Colonic mucosa (tissue), 4 donors: ENCODE measurements around the gene MYOD1. TPM values are rescaled to one million over a fixed set of nuclear protein-coding genes. Genes with fewer than 3 reads are reported as not detected.

ENCODE experiments used
- DNase-seq: peaks from one replicate; pipeline ENCODE4 v3.0.0-alpha.2; 2020
- H3K27ac ChIP-seq: fragments of 200-600 bp; one replicate; pipeline ENCODE4 v1.8.0; 2021
- H3K27me3 ChIP-seq: fragments of 200-600 bp; one replicate; pipeline ENCODE4 v1.8.0; 2021
- H3K36me3 ChIP-seq: fragments of 200-600 bp; one replicate; pipeline ENCODE4 v1.8.0; 2021
- H3K4me1 ChIP-seq: fragments of 200-600 bp; one replicate; pipeline ENCODE4 v1.8.0; 2021; ENCODE audit warnings: mild to moderate bottlenecking
- H3K4me3 ChIP-seq: fragments of 200-600 bp; one replicate; pipeline ENCODE4 v1.8.0; 2021
- H3K9ac ChIP-seq, 2 donors: one replicate each; pipeline ENCODE4 v1.7.0; 2013; ENCODE audit warnings: control low read depth in 2 of 2, low read depth in 2 of 2, low read length in 2 of 2
- H3K9me3 ChIP-seq: fragments of 200-600 bp; one replicate; pipeline ENCODE4 v1.8.0; 2021
- intact Hi-C: fragments of 100-400 bp; cut with DNase I; formaldehyde crosslinking; loops from one replicate; pipeline ENCODE4 v1.14.1; 2022
- total RNA-seq, 2 donors: library from RNA; stranded (reverse); fragmentation: NEBNext Ultra II Directional in 1 of 2; extraction: Animal tissue kit (Norgen Biotek cat#: 25700) in 1 of 2; gene quantifications; one replicate each; pipeline ENCODE4 v1.2.1, GENCODE V29; 2021
- TF ChIP-seq, protein P1 (sequence below): fragments of 200-600 bp; IDR thresholded peaks from one replicate; pipeline ENCODE4 v1.8.0; 2022; ENCODE audit warnings: antibody characterized with exemption, mild to moderate bottlenecking
- donor health status: healthy.
- donor health status: DM: no; HTN: no; CAD: no.
- donor health status: DM: no; HTN: no; CAD: no.

MYOD1 gene
- total RNA-seq, 2 donors from 2014 or later = not detected

DNA sequence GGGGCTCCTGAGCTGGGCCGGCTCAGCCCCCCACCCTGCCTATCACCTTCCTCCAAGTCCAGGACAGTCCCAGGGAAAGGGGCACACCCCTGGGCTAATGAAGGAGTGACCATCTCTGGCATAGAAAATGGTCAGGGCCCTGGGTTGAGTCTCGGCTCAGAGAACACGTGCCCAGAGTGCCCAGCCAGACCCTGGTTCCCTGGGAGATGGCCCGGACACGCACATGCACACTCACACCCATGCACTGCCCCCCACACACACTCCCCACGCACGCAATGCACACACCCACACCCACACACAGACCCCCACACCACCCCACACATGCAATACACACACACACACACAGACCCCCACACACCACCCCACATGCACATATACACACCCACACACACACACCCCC is 43.9 kb downstream of the MYOD1 start:
- no peaks in the 10 kb centered on the region for H3K9me3 ChIP-seq
- H3K27ac ChIP-seq = no peak overlapping the region
- no peaks in the 10 kb centered on the region for H3K27me3 ChIP-seq
- no peak overlapping the region for H3K4me3 ChIP-seq
- no peak overlapping the region for H3K9ac ChIP-seq
- no peaks in the 10 kb centered on the region for H3K36me3 ChIP-seq
- intact Hi-C loops = no loop called here
- TF ChIP-seq, protein P1, sequence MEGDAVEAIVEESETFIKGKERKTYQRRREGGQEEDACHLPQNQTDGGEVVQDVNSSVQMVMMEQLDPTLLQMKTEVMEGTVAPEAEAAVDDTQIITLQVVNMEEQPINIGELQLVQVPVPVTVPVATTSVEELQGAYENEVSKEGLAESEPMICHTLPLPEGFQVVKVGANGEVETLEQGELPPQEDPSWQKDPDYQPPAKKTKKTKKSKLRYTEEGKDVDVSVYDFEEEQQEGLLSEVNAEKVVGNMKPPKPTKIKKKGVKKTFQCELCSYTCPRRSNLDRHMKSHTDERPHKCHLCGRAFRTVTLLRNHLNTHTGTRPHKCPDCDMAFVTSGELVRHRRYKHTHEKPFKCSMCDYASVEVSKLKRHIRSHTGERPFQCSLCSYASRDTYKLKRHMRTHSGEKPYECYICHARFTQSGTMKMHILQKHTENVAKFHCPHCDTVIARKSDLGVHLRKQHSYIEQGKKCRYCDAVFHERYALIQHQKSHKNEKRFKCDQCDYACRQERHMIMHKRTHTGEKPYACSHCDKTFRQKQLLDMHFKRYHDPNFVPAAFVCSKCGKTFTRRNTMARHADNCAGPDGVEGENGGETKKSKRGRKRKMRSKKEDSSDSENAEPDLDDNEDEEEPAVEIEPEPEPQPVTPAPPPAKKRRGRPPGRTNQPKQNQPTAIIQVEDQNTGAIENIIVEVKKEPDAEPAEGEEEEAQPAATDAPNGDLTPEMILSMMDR = no peak
- no peaks in the 10 kb centered on the region for H3K4me1 ChIP-seq
- no peak for DNase-seq

DNA sequence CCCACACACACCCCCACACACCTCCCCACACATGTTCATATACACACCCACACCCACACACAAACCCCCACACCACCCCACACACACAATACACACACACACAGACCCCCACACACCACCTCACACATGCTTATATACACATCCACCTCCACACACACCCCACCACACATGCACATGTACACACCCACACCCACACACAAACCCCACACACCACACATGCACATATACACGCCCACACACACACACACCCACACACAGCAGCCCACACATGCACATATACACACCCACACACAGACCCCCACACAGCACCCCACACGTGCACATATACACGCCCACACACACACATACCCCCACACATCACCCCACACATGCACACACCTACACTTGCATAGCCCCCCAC is 44.3 kb downstream of the MYOD1 start:
- Histone ChIP-seq H3K36me3 (no peaks in the 10 kb centered on the region), H3K9ac (no peak overlapping the region), H3K9me3 (no peaks in the 10 kb centered on the region), H3K27ac (no peak overlapping the region), H3K27me3 (no peaks in the 10 kb centered on the region), H3K4me3 (no peak overlapping the region), H3K4me1 (no peaks in the 10 kb centered on the region)
- DNase-seq = no peak
- TF ChIP-seq, protein P1 = no peak
- intact Hi-C loops = no loop called here

DNA sequence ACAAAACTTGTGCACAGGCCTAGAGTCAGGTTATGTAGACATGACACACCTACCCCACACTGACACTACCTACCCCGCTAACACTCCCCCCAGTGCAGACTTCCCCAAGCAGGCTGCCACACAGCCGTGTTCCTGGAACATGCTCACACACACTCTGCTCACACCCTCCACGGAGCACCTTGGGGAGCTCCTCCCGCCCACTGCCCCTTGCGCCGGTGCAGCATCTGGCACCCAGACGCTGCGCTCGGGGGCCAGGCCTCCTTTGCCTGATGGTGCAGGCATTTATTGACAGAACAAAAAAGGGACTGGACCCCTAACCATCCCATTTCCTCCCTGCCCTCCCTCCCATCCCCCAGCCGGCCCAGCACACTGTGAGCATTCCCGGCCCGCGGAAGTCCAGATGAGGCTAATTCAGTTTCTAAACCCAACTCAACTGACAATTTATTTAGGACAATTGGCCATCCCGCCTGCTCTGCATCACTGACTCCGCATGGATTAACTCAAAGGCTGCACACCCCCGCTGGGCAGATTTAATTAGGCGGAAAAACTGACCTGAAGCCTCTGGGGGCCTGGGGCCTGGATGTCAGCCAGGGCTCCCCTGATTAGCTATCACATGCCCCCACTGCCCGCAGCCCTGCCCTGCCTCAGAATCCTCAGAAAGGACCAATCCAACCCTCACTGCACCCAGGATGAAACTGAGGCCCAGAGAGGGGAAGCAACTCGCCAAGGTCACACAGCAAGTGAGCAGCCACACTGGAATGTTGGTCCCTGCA is 45.3 kb downstream of the MYOD1 start:
- Histone ChIP-seq H3K9ac (no peak overlapping the region), H3K4me1 (no peaks in the 10 kb centered on the region), H3K27ac (no peak overlapping the region), H3K27me3 (no peaks in the 10 kb centered on the region), H3K4me3 (no peak overlapping the region), H3K9me3 (no peaks in the 10 kb centered on the region), H3K36me3 (no peaks in the 10 kb centered on the region)
- no peak for DNase-seq
- intact Hi-C loops = no loop called here
- TF ChIP-seq, protein P1 = no peak

DNA sequence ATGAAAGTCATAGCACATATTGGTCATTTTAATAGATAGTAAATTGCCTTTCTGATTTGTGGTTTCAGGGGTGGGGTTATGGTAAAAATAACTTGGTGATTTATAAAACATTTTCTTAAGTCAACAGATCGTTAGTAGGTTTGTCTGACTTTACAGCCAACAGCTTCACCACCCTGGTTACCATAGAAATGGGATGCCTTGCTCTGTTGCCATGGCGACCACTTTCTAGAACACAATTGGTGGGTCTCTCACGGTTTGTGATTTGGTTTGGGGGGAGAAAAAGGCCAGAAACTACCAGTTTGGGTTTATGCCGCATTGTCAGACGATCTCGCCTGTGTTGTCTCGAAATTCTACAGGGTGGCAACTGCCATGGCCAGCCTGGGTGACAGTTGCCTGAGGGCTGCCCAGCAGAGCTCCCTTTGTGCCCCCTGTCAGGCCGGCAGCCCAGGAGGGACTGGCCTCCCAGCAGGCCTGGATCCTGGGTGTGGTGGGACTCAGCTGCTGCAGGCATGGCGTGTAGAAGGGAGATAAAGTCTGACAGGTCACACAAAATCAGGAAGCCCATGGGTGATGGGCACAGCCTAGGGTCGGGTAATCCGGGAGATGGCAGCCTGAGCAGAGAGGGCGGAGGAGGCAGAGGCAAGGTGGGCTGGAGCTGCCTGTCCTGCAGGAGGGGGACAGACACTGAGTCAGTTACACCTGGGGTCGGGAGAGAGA is 46.1 kb downstream of the MYOD1 start:
- H3K9ac ChIP-seq = no peak overlapping the region
- H3K4me1 ChIP-seq = peaks cover 7% of the 10 kb centered on the region
- DNase-seq = no peak
- no peak overlapping the region for H3K27ac ChIP-seq
- no peaks in the 10 kb centered on the region for H3K36me3 ChIP-seq
- H3K9me3 ChIP-seq = no peaks in the 10 kb centered on the region
- TF ChIP-seq, protein P1 = no peak
- intact Hi-C loops = no loop called here
- no peak overlapping the region for H3K4me3 ChIP-seq
- no peaks in the 10 kb centered on the region for H3K27me3 ChIP-seq

DNA sequence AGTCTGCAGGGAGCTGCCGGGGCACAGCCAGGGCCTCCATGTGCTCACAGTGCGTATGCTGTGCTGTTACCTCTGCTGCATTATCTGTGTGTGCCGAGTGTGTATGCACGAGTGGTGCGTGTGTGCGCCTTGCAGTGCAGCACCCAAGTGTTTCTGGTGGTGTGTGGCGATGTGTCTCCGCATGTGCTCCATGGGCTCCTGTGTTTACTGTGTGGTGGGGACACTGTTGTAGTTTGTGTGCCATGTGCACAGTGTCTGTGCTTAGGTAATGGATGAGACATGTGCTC is 46.6 kb downstream of the MYOD1 start:
- Histone ChIP-seq H3K27me3 (no peaks in the 10 kb centered on the region), H3K9me3 (no peaks in the 10 kb centered on the region), H3K4me3 (no peak overlapping the region), H3K27ac (no peak overlapping the region), H3K9ac (no peak overlapping the region), H3K36me3 (no peaks in the 10 kb centered on the region), H3K4me1 (peaks cover 8% of the 10 kb centered on the region)
- no peak for DNase-seq
- intact Hi-C loops = no loop called here
- TF ChIP-seq, protein P1 = no peak
